ENCODE data around the gene RAG1. TPM values are rescaled to one million over a fixed set of nuclear protein-coding genes. Genes with fewer than 3 reads are reported as not detected.
A peak's percentile ranks its signal among the peaks of the same experiment; 100 is the strongest.

Gene RAG1
- total RNA-seq, 3 donors from 2014 or later = 0.08 to 0.38 (median 0.13) TPM

- no peaks in the 10 kb centered on the region for H3K4me1 Mint-ChIP-seq (ENCODE audit: low read depth)
- H3K9me3 Mint-ChIP-seq = no peaks in the 10 kb centered on the region
- DNase-seq (no peak), ATAC-seq (no peak)
- no peak overlapping the region for H3K4me3 Mint-ChIP-seq
- H3K36me3 Mint-ChIP-seq (ENCODE audit: insufficient read depth) = peaks cover 7% of the 10 kb centered on the region
- H3K27me3 Mint-ChIP-seq (ENCODE audit: low read depth) = peaks cover 29% of the 10 kb centered on the region
Observed at GRCh38 chr11:36574486-36574885, 6.7 kb downstream of the RAG1 start.

DNA sequence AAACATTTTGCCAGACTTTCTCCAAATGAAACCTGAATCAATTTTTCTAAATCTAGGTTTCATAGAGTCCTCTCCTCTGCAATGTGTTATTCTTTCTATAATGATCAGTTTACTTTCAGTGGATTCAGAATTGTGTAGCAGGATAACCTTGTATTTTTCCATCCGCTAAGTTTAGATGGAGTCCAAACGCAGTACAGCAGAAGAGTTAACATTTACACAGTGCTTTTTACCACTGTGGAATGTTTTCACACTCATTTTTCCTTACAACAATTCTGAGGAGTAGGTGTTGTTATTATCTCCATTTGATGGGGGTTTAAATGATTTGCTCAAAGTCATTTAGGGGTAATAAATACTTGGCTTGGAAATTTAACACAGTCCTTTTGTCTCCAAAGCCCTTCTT lies 9.6 kb downstream of the RAG1 start:
- H3K9me3 Mint-ChIP-seq = no peaks in the 10 kb centered on the region
- DNase-seq (no peak), ATAC-seq (no peak)
- H3K27me3 Mint-ChIP-seq (ENCODE audit: low read depth) = peaks cover 18% of the 10 kb centered on the region
- H3K4me3 Mint-ChIP-seq = no peak overlapping the region
- no peaks in the 10 kb centered on the region for H3K4me1 Mint-ChIP-seq (ENCODE audit: low read depth)
- peaks cover 7% of the 10 kb centered on the region for H3K36me3 Mint-ChIP-seq (ENCODE audit: insufficient read depth)

DNA sequence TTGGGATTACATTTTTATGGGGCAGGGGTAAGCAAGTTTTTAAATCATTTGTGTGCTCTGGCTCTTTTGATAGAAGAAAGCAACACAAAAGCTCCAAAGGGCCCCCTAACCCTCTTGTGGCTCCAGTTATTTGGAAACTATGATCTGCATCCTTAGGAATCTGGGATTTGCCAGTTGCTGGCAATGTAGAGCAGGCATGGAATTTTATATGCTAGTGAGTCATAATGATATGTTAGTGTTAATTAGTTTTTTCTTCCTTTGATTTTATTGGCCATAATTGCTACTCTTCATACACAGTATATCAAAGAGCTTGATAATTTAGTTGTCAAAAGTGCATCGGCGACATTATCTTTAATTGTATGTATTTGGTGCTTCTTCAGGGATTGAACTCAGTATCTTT lies 10.1 kb downstream of the RAG1 start:
- Mint-ChIP-seq H3K9me3 (no peaks in the 10 kb centered on the region), H3K36me3 (ENCODE audit: insufficient read depth) (peaks cover 7% of the 10 kb centered on the region), H3K4me3 (no peak overlapping the region), H3K27me3 (ENCODE audit: low read depth) (peaks cover 14% of the 10 kb centered on the region), H3K4me1 (ENCODE audit: low read depth) (no peaks in the 10 kb centered on the region)
- DNase-seq = no peak
- no peak for ATAC-seq

DNA sequence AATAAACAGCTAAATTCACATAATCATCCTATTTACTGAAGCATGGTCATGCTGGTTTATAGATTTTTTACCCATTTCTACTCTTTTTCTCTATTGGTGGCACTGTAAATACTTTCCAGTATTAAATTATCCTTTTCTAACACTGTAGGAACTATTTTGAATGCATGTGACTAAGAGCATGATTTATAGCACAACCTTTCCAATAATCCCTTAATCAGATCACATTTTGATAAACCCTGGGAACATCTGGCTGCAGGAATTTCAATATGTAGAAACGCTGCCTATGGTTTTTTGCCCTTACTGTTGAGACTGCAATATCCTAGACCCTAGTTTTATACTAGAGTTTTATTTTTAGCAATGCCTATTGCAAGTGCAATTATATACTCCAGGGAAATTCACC lies 10.7 kb downstream of the RAG1 start:
- Mint-ChIP-seq H3K4me1 (ENCODE audit: low read depth) (no peaks in the 10 kb centered on the region), H3K9me3 (no peaks in the 10 kb centered on the region), H3K27me3 (ENCODE audit: low read depth) (peaks cover 14% of the 10 kb centered on the region), H3K4me3 (no peak overlapping the region), H3K36me3 (ENCODE audit: insufficient read depth) (peaks cover 7% of the 10 kb centered on the region)
- DNase-seq = no peak
- no peak for ATAC-seq

- H3K36me3 Mint-ChIP-seq (ENCODE audit: insufficient read depth) = no peaks in the 10 kb centered on the region
- no peaks in the 10 kb centered on the region for H3K9me3 Mint-ChIP-seq
- ATAC-seq (no peak), DNase-seq (no peak)
- no peak overlapping the region for H3K4me3 Mint-ChIP-seq
- peaks cover 6% of the 10 kb centered on the region for H3K27me3 Mint-ChIP-seq (ENCODE audit: low read depth)
- no peaks in the 10 kb centered on the region for H3K4me1 Mint-ChIP-seq (ENCODE audit: low read depth)
Observed at GRCh38 chr11:36581536-36581935, 13.7 kb downstream of the RAG1 start.

DNA sequence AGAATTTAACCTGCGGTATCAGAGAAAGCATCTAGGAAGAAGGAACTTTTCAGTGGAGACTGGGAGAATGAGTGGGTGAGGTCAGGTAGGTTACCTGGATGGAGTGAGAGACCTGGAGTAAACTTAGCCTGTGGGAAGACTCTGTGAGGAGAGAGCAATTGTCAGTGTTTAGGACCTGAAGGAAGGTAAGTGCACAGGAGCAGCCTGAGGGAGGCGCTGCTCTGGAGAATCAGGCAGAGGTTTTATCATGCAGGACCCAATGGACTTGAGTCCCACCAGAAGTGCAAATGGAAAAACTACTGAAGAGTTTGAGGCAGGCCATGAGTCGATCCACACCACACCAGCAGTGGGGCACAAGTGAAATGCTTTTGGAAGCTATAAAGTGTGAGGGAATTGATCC lies 15.9 kb downstream of the RAG1 start:
- H3K4me1 Mint-ChIP-seq (ENCODE audit: low read depth) = no peaks in the 10 kb centered on the region
- DNase-seq (no peak), ATAC-seq (no peak)
- peaks cover 13% of the 10 kb centered on the region for H3K27me3 Mint-ChIP-seq (ENCODE audit: low read depth)
- no peaks in the 10 kb centered on the region for H3K9me3 Mint-ChIP-seq
- H3K4me3 Mint-ChIP-seq = no peak overlapping the region
- no peaks in the 10 kb centered on the region for H3K36me3 Mint-ChIP-seq (ENCODE audit: insufficient read depth)

DNA sequence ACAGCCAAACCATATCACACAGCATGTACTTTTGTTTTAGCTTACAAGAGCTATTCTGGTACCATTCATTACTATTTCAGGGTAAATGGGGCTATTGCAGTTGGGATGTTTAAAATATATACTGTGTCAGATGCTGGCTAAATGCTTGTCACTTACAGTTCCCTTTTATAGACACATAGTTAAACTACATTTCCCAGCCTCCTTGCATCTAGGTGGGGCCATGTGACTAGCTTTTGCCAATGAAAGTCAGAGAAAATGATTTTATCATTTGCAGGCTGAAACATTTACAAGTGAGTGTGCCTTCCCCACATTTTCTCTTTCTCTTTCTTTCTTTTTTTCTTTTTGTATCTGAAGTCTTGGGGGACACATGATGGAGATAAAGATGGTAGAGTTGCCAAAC lies 18.7 kb downstream of the RAG1 start:
- H3K4me3 Mint-ChIP-seq = no peak overlapping the region
- no peaks in the 10 kb centered on the region for H3K36me3 Mint-ChIP-seq (ENCODE audit: insufficient read depth)
- DNase-seq (no peak), ATAC-seq (no peak)
- no peaks in the 10 kb centered on the region for H3K4me1 Mint-ChIP-seq (ENCODE audit: low read depth)
- no peaks in the 10 kb centered on the region for H3K9me3 Mint-ChIP-seq
- peaks cover 17% of the 10 kb centered on the region for H3K27me3 Mint-ChIP-seq (ENCODE audit: low read depth)

GRCh38 chr11:36588099-36588498 lies 20.3 kb downstream of the RAG1 start:
- no peaks in the 10 kb centered on the region for H3K36me3 Mint-ChIP-seq (ENCODE audit: insufficient read depth)
- no peaks in the 10 kb centered on the region for H3K4me1 Mint-ChIP-seq (ENCODE audit: low read depth)
- H3K27me3 Mint-ChIP-seq (ENCODE audit: low read depth) = peaks cover 23% of the 10 kb centered on the region
- ATAC-seq (no peak), DNase-seq (no peak)
- H3K9me3 Mint-ChIP-seq = no peaks in the 10 kb centered on the region
- no peak overlapping the region for H3K4me3 Mint-ChIP-seq

GRCh38 chr11:36590513-36590912 lies 22.7 kb downstream of the RAG1 start:
- peaks cover 43% of the 10 kb centered on the region for H3K27me3 Mint-ChIP-seq (ENCODE audit: low read depth)

DNA sequence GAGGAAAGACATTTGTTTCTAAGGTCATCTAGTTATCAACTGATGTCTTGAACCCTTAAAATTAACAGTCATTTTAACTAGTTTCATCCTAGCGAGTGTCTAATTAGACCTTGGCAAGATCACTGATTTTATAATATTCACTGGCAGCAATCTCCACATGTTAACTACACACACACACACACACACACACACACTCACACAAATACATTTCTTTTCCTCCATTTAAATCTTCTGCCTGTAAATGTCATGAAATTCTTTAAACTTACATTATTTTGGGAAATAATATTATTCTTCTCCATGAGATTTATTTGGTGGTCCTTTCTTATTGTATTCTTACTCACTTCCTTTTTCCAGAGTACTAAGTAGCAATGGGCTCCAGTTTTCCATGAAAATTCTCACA lies 23.6 kb downstream of the RAG1 start:
- no peak for ATAC-seq
- no peak for DNase-seq
- H3K36me3 Mint-ChIP-seq (ENCODE audit: insufficient read depth) = no peaks in the 10 kb centered on the region

More at GRCh38 chr11:36590513-36590912, 22.7 kb downstream of the RAG1 start:
- ATAC-seq = no peak
- DNase-seq = no peak
- no peaks in the 10 kb centered on the region for H3K36me3 Mint-ChIP-seq (ENCODE audit: insufficient read depth)
- H3K9me3 Mint-ChIP-seq = no peaks in the 10 kb centered on the region
- H3K4me3 Mint-ChIP-seq = no peak overlapping the region
- peaks cover 6% of the 10 kb centered on the region for H3K4me1 Mint-ChIP-seq (ENCODE audit: low read depth)

GRCh38 chr11:36594316-36594989 lies 26.6 kb downstream of the RAG1 start, which contains the start of gene IFTAP:
Gene IFTAP, plus strand, starts transcription at chr11:36594502. Its CDS starts 15,602 bp downstream, at chr11:36610104.
- H3K27me3 Mint-ChIP-seq (ENCODE audit: low read depth) = peaks cover 40% of the 10 kb centered on the region
- ATAC-seq = peak; percentile 90 to 93
- DNase-seq = peak; percentile 5
- no peaks in the 10 kb centered on the region for H3K36me3 Mint-ChIP-seq (ENCODE audit: insufficient read depth)
- H3K4me3 Mint-ChIP-seq = peak within 1 kb of the TSS; percentile 85
- H3K9me3 Mint-ChIP-seq = no peaks in the 10 kb centered on the region
- H3K4me1 Mint-ChIP-seq (ENCODE audit: low read depth) = peaks cover 6% of the 10 kb centered on the region

More for the DNA sequence above, 23.6 kb downstream of the RAG1 start:
- Mint-ChIP-seq H3K27me3 (ENCODE audit: low read depth) (peaks cover 47% of the 10 kb centered on the region), H3K9me3 (no peaks in the 10 kb centered on the region), H3K4me1 (ENCODE audit: low read depth) (peaks cover 6% of the 10 kb centered on the region), H3K4me3 (no peak overlapping the region)

GRCh38 chr11:36596880-36597279 lies 29.1 kb downstream of the RAG1 start:
- DNase-seq (no peak), ATAC-seq (no peak)
- peaks cover 29% of the 10 kb centered on the region for H3K27me3 Mint-ChIP-seq (ENCODE audit: low read depth)
- no peak overlapping the region for H3K4me3 Mint-ChIP-seq
- no peaks in the 10 kb centered on the region for H3K9me3 Mint-ChIP-seq
- peaks cover 6% of the 10 kb centered on the region for H3K4me1 Mint-ChIP-seq (ENCODE audit: low read depth)
- H3K36me3 Mint-ChIP-seq (ENCODE audit: insufficient read depth) = no peaks in the 10 kb centered on the region

GRCh38 chr11:36598051-36598450 lies 30.2 kb downstream of the RAG1 start, which contains the start of gene RAG2:
Gene RAG2, minus strand, starts transcription at chr11:36598236. Its CDS starts 4,068 bp downstream, at chr11:36594168.
- peaks cover 6% of the 10 kb centered on the region for H3K4me1 Mint-ChIP-seq (ENCODE audit: low read depth)
- no peaks in the 10 kb centered on the region for H3K9me3 Mint-ChIP-seq
- H3K27me3 Mint-ChIP-seq (ENCODE audit: low read depth) = peaks cover 30% of the 10 kb centered on the region
- no peak for ATAC-seq
- no peak for DNase-seq
- H3K36me3 Mint-ChIP-seq (ENCODE audit: insufficient read depth) = no peaks in the 10 kb centered on the region
- no peak within 1 kb of the TSS for H3K4me3 Mint-ChIP-seq

DNA sequence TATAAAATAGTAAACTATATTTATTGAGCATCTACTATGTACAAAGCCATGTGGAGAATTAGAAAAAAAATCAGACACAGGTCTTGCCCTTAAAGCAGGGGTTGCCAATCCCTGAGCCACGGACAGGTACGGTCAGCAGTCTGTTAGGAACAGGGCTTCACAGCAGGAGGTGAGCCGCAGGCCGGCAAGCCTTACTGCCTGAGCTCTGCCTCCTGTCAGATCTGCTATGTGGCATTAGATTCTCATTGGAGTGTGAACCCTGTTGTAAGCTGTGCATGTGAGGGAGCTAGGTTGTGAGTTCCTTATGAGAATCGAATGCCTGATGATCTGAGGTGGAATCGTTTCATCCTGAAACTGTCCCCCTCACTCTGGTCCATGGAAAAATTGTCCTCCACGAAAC lies 32.4 kb downstream of the RAG1 start:
- ATAC-seq (no peak), DNase-seq (no peak)
- no peaks in the 10 kb centered on the region for H3K4me1 Mint-ChIP-seq (ENCODE audit: low read depth)
- H3K36me3 Mint-ChIP-seq (ENCODE audit: insufficient read depth) = no peaks in the 10 kb centered on the region
- no peaks in the 10 kb centered on the region for H3K9me3 Mint-ChIP-seq
- H3K4me3 Mint-ChIP-seq = no peak overlapping the region
- peaks cover 11% of the 10 kb centered on the region for H3K27me3 Mint-ChIP-seq (ENCODE audit: low read depth)

DNA sequence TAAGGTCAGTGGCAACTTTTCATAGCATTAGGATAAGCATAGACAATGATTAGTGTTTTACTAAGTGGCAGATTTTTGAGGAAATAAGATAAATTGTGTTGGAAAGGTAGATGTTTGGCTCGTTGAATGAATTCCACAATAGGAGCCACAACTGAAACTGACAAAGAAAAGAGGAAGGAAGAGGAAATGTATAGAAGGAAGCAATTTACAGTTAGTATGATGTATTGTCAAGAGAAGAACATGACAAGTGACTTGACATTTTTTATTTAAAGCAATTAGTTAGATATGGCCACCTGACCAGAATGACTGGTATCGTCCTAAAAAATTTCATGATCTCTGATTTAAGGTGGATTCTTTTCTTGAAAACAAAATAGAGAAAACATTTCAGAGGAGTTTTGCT lies 33.3 kb downstream of the RAG1 start:
- Mint-ChIP-seq H3K4me3 (no peak overlapping the region), H3K4me1 (ENCODE audit: low read depth) (no peaks in the 10 kb centered on the region), H3K36me3 (ENCODE audit: insufficient read depth) (no peaks in the 10 kb centered on the region), H3K9me3 (no peaks in the 10 kb centered on the region), H3K27me3 (ENCODE audit: low read depth) (peaks cover 5% of the 10 kb centered on the region)
- DNase-seq (no peak), ATAC-seq (no peak)

Data from activated T-cell treated with anti-CD3 and anti-CD28 coated beads, Interleukin-2, amount 50 U/mL, for 4 hours (primary cell).